GM19372 (cell line): ENCODE data around the gene BICD1.

ENCODE experiments used
- ATAC-seq: cut with Tn5 transposase; IDR thresholded peaks from one replicate; pipeline ENCODE4 v1.9.1; 2021; ENCODE audit warnings: mild to moderate bottlenecking, low read depth, moderate library complexity; ENCODE audit not compliant: unreplicated experiment

The BICD1 gene

GRCh38 chr12:32139064-32139421 is 32.4 kb downstream of the BICD1 start:
- ATAC-seq, result peak; percentile 85

GRCh38 chr12:32140877-32141276 is 34.2 kb downstream of the BICD1 start:
- ATAC-seq, result no peak

GRCh38 chr12:32145096-32145495 is 38.4 kb downstream of the BICD1 start:
- no peak for ATAC-seq

- ATAC-seq, result peak; percentile 70
These were observed 39.6 kb downstream of the BICD1 start for GRCh38 chr12:32146074-32146873.

GRCh38 chr12:32148372-32148771 is 41.7 kb downstream of the BICD1 start:
- no peak for ATAC-seq

- no peak for ATAC-seq
These were observed 42.8 kb downstream of the BICD1 start for GRCh38 chr12:32149489-32149888.

GRCh38 chr12:32151086-32151485 is 44.4 kb downstream of the BICD1 start:
- no peak for ATAC-seq

GRCh38 chr12:32151552-32151951 is 44.9 kb downstream of the BICD1 start:
- no peak for ATAC-seq

- ATAC-seq, result no peak
These were observed 48.4 kb downstream of the BICD1 start for GRCh38 chr12:32155041-32155440.

- ATAC-seq, result no peak
These were observed 49.4 kb downstream of the BICD1 start for GRCh38 chr12:32155961-32156529.

- ATAC-seq, result no peak
These were observed 51.9 kb downstream of the BICD1 start for GRCh38 chr12:32158525-32158924.

GRCh38 chr12:32159381-32159780 is 52.7 kb downstream of the BICD1 start:
- no peak for ATAC-seq

GRCh38 chr12:32159925-32160324 is 53.3 kb downstream of the BICD1 start:
- no peak for ATAC-seq

GRCh38 chr12:32161058-32161457 is 54.4 kb downstream of the BICD1 start:
- ATAC-seq, result no peak

GRCh38 chr12:32163596-32163995 is 56.9 kb downstream of the BICD1 start:
- ATAC-seq, result no peak

GRCh38 chr12:32166510-32166909 is 59.9 kb downstream of the BICD1 start:
- no peak for ATAC-seq

GRCh38 chr12:32170437-32170998 is 63.9 kb downstream of the BICD1 start:
- ATAC-seq, result no peak

GRCh38 chr12:32171211-32171610 is 64.6 kb downstream of the BICD1 start:
- no peak for ATAC-seq

GRCh38 chr12:32176606-32177005 is 70.0 kb downstream of the BICD1 start:
- ATAC-seq, result no peak

GRCh38 chr12:32178341-32179010 is 71.8 kb downstream of the BICD1 start:
- no peak for ATAC-seq

- ATAC-seq, result no peak
These were observed 72.4 kb downstream of the BICD1 start for GRCh38 chr12:32179011-32179395.
